PC-9 (cell line): ENCODE data around the gene MTA1. TPM values are rescaled to one million over a fixed set of nuclear protein-coding genes. Genes with fewer than 3 reads are reported as not detected.

ENCODE experiments used
- BruUV-seq: library from RNA; stranded (reverse); fragments of 400-500 nt; replicated peaks from 2 replicates; lab custom pipeline; 2021; lab: Mats Ljungman, UMichigan
- CTCF ChIA-PET: fragments of 300-600 bp; sonication (Branson Sonifier 250); formaldehyde crosslinking; loops from one replicate; lab custom pipeline; 2022; ENCODE audit warnings: antibody characterized with exemption; lab: Charles Lee
- POLR2A ChIA-PET: fragments of 300-600 bp; sonication (Branson Sonifier 250); formaldehyde crosslinking; loops from one replicate; lab custom pipeline; 2022; ENCODE audit warnings: antibody characterized with exemption; ENCODE audit not compliant: unreplicated experiment; lab: Charles Lee
- DNase-seq, 2 experiments: peaks; one replicate each; pipeline versions ENCODE4 v3.0.0 to v3.0.0-alpha.2; 2015 to 2022; ENCODE audit warnings: mixed read lengths in 1 of 2
- H2AFZ ChIP-seq: fragments of 200-600 bp; sonication (generic); 2 replicates; pipeline ENCODE4 v1.8.1; 2017; ENCODE audit warnings: antibody characterized with exemption
- H3F3A ChIP-seq: fragments of 200-600 bp; sonication (generic); 2 replicates; pipeline ENCODE4 v1.8.1; 2017; ENCODE audit warnings: antibody characterized with exemption, mild to moderate bottlenecking, low read depth; ENCODE audit not compliant: insufficient read depth
- H3K27ac ChIP-seq: fragments of 200-600 bp; sonication (generic); 2 replicates; pipeline ENCODE4 v1.6.1; 2016; ENCODE audit warnings: mixed run types
- H3K27me3 ChIP-seq: fragments of 200-600 bp; sonication (generic); 2 replicates; pipeline ENCODE4 v1.6.1; 2016; ENCODE audit warnings: low read depth, mixed run types; ENCODE audit not compliant: insufficient read depth
- H3K36me3 ChIP-seq: fragments of 200-600 bp; sonication (generic); 2 replicates; pipeline ENCODE4 v1.6.1; 2016; ENCODE audit warnings: low read depth, mixed run types
- H3K4me1 ChIP-seq: fragments of 200-600 bp; sonication (generic); replicated peaks from 2 replicates; pipeline ENCODE4 v1.6.1; 2016; ENCODE audit warnings: mixed run types; ENCODE audit not compliant: insufficient read depth
- H3K4me2 ChIP-seq: fragments of 200-600 bp; sonication (generic); 2 replicates; pipeline ENCODE4 v1.6.1; 2017; ENCODE audit warnings: mixed run types
- H3K4me3 ChIP-seq: fragments of 200-600 bp; sonication (generic); 2 replicates; pipeline ENCODE4 v1.6.1; 2016; ENCODE audit warnings: mixed run types
- H3K79me2 ChIP-seq: fragments of 200-600 bp; sonication (generic); 2 replicates; pipeline ENCODE4 v1.6.1; 2017; ENCODE audit warnings: low read depth, mixed run types
- H3K9me2 ChIP-seq: fragments of 200-600 bp; sonication (generic); 2 replicates; pipeline ENCODE4 v1.8.1; 2017; ENCODE audit warnings: mild to moderate bottlenecking; ENCODE audit not compliant: insufficient read depth
- H3K9me3 ChIP-seq: fragments of 200-600 bp; sonication (generic); 2 replicates; pipeline ENCODE4 v1.8.1; 2016; ENCODE audit warnings: low read depth; ENCODE audit not compliant: insufficient read depth
- H4K20me1 ChIP-seq: fragments of 200-600 bp; sonication (generic); 2 replicates; pipeline ENCODE4 v1.8.1; 2017; ENCODE audit not compliant: insufficient read depth
- EZH2 ChIP-seq: fragments of 200-600 bp; sonication (generic); IDR thresholded peaks from 2 replicates; pipeline ENCODE4 v1.8.0; 2017; ENCODE audit warnings: antibody characterized with exemption, low read depth
- intact Hi-C: fragments of 100-400 bp; cut with micrococcal nuclease; formaldehyde crosslinking; loops from one replicate; pipeline ENCODE4 v1.10.0; 2022; ENCODE audit not compliant: unreplicated experiment
- total RNA-seq: library from RNA; stranded (reverse); gene quantifications from 2 replicates; pipeline ENCODE4 v1.2.3, GENCODE V29; 2021
- TF ChIP-seq, protein P1 (sequence below): fragments of 200-600 bp; sonication (generic); conservative IDR thresholded peaks from 2 replicates; pipeline ENCODE4 v1.6.1; 2017; ENCODE audit warnings: mixed run types, antibody characterized with exemption, mild to moderate bottlenecking, moderate library complexity

MTA1 gene
- total RNA-seq, 1 experiment from 2014 or later = 124 TPM

DNA sequence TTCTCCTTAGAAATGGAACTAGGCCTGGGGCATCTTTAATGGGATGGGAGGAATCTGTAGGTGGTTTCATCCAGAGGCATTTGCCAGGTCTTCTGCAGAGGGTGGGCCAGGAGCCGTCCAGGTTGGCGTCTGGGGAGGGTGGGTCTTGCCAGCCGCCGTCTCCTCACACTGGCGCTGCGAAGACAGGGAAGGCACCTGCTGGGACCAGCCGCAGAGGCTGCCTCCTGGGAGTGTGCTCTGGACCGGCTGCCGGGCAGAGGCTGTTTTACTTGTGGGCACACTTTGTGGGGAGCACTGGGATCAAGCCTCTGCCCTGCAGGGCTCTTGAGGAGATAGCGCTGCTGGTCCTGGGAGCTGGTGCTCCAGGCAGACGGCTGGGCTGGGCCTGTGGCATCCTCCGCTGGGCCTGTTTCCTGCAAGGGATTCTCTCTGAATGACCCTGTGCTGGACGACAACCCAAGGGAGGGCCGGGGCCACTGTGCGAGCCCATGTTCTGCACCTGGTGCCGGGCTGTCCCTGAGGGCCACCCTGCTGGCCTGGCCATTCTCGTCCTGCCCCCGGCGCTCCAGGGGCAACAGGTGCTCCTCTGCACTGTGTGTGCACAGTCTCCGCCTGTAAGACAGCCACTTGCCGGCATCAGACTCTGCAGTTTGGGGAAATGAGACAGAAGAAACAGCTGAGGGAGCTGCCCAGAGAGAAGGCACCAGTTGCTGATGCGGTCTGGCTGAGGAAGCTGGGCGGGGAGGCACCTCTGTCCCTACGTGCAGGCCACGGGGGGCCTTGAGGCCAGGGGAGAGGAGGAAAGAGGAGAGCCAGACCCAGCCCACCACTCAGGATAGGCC, 31.3 kb upstream of the MTA1 start:
- intact Hi-C loops = no loop called here
- BruUV-seq = no TSS peak
- H3K4me3 ChIP-seq = no peak overlapping the region
- ChIA-PET CTCF (no interaction called here), POLR2A (no interaction called here)
- H3K4me2 ChIP-seq = no peak overlapping the region
- no peak for TF ChIP-seq EZH2
- TF ChIP-seq, protein P1, sequence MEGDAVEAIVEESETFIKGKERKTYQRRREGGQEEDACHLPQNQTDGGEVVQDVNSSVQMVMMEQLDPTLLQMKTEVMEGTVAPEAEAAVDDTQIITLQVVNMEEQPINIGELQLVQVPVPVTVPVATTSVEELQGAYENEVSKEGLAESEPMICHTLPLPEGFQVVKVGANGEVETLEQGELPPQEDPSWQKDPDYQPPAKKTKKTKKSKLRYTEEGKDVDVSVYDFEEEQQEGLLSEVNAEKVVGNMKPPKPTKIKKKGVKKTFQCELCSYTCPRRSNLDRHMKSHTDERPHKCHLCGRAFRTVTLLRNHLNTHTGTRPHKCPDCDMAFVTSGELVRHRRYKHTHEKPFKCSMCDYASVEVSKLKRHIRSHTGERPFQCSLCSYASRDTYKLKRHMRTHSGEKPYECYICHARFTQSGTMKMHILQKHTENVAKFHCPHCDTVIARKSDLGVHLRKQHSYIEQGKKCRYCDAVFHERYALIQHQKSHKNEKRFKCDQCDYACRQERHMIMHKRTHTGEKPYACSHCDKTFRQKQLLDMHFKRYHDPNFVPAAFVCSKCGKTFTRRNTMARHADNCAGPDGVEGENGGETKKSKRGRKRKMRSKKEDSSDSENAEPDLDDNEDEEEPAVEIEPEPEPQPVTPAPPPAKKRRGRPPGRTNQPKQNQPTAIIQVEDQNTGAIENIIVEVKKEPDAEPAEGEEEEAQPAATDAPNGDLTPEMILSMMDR = no peak
- no peaks in the 10 kb centered on the region for H3K4me1 ChIP-seq
- DNase-seq = no peak
- H2AFZ ChIP-seq = no peak overlapping the region
- no peak overlapping the region for H3K27ac ChIP-seq
- H3K79me2 ChIP-seq = no peaks in the 10 kb centered on the region
- H3F3A ChIP-seq = no peaks in the 10 kb centered on the region
- no peaks in the 10 kb centered on the region for H3K36me3 ChIP-seq
- H3K9me3 ChIP-seq = no peaks in the 10 kb centered on the region
- H4K20me1 ChIP-seq = no peaks in the 10 kb centered on the region
- H3K27me3 ChIP-seq = no peaks in the 10 kb centered on the region
- no peaks in the 10 kb centered on the region for H3K9me2 ChIP-seq

GRCh38 chr14:105388976-105389375, 30.7 kb upstream of the MTA1 start:
- POLR2A ChIA-PET = no interaction called here
- no peaks in the 10 kb centered on the region for H3K4me1 ChIP-seq
- no peaks in the 10 kb centered on the region for H3K79me2 ChIP-seq
- intact Hi-C loops = no loop called here
- H3K36me3 ChIP-seq = no peaks in the 10 kb centered on the region
- CTCF ChIA-PET = no interaction called here
- H2AFZ ChIP-seq = no peak overlapping the region
- no peak overlapping the region for H3K27ac ChIP-seq
- H3K4me2 ChIP-seq = no peak overlapping the region
- TF ChIP-seq, protein P1 = no peak
- TF ChIP-seq EZH2 = no peak
- BruUV-seq = no TSS peak
- H3K9me2 ChIP-seq = no peaks in the 10 kb centered on the region
- DNase-seq = no peak
- no peaks in the 10 kb centered on the region for H3K9me3 ChIP-seq
- H3K4me3 ChIP-seq = no peak overlapping the region
- H3K27me3 ChIP-seq = no peaks in the 10 kb centered on the region
- no peaks in the 10 kb centered on the region for H4K20me1 ChIP-seq
- no peaks in the 10 kb centered on the region for H3F3A ChIP-seq

GRCh38 chr14:105389534-105389933, 30.1 kb upstream of the MTA1 start:
- ChIA-PET CTCF (interaction anchor here (0.7 kb wide), 1 partner anchor 139 kb away, joined by 3 read pairs; no protein-coding TSS in a partner anchor), POLR2A (no interaction called here)
- intact Hi-C loops = no loop called here
- Histone ChIP-seq H3K9me3 (no peaks in the 10 kb centered on the region), H3K27me3 (no peaks in the 10 kb centered on the region), H3F3A (no peaks in the 10 kb centered on the region), H3K4me2 (no peak overlapping the region), H3K9me2 (no peaks in the 10 kb centered on the region), H3K4me1 (no peaks in the 10 kb centered on the region), H3K79me2 (no peaks in the 10 kb centered on the region), H3K36me3 (no peaks in the 10 kb centered on the region), H3K27ac (no peak overlapping the region), H3K4me3 (no peak overlapping the region), H4K20me1 (no peaks in the 10 kb centered on the region), H2AFZ (no peak overlapping the region)
- DNase-seq = no peak
- TF ChIP-seq, protein P1 = no peak
- no peak for TF ChIP-seq EZH2
- no TSS peak for BruUV-seq
